ENCODE measurements around the gene OPALIN.
A peak's percentile ranks its signal among the peaks of the same experiment; 100 is the strongest.

OPALIN gene

GRCh38 chr10:96337106-96337505, 21.7 kb downstream of the OPALIN start:
- H3F3A ChIP-seq (ENCODE audit: insufficient read depth), result no peaks in the 10 kb centered on the region
- no peaks in the 10 kb centered on the region for H4K20me1 ChIP-seq (ENCODE audit: low read depth, low read length)
- no peak for TF ChIP-seq EZH2phosphoT487 (conservative IDR thresholded peaks at IDR 0.05; ENCODE audit: low read length)
- H2AFZ ChIP-seq (ENCODE audit: low read depth, low read length, severe bottlenecking), result no peak overlapping the region
- H3K9ac ChIP-seq (ENCODE audit: low read length), result no peak overlapping the region
- no peak overlapping the region for H3K4me2 ChIP-seq (ENCODE audit: low read depth, low read length, poor library complexity, severe bottlenecking)
- no peaks in the 10 kb centered on the region for H3K27me3 ChIP-seq (ENCODE audit: low read length)
- no peaks in the 10 kb centered on the region for H3K36me3 ChIP-seq (ENCODE audit: low read length)
- no peak overlapping the region for H3K4me3 ChIP-seq (ENCODE audit: insufficient read depth, low read length, poor library complexity, severe bottlenecking)
- no peaks in the 10 kb centered on the region for H3K9me3 ChIP-seq (ENCODE audit: insufficient read depth, low read length)
- H3K79me2 ChIP-seq (ENCODE audit: insufficient read depth, low read length), result no peaks in the 10 kb centered on the region
- H3K9me2 ChIP-seq (replicated peaks; ENCODE audit: insufficient read depth, low read length), result no peaks in the 10 kb centered on the region
- H3K27ac ChIP-seq (ENCODE audit: low read depth, low read length), result no peak overlapping the region

- H2AFZ ChIP-seq (ENCODE audit: low read depth, low read length, severe bottlenecking), result no peak overlapping the region
- H3K9me3 ChIP-seq (ENCODE audit: insufficient read depth, low read length), result no peaks in the 10 kb centered on the region
- TF ChIP-seq EZH2phosphoT487 (conservative IDR thresholded peaks at IDR 0.05; ENCODE audit: low read length), result no peak
- peak; percentile 54 for TF ChIP-seq CTCF (IDR thresholded peaks at IDR 0.05; ENCODE audit: insufficient read depth, low read length, poor library complexity, severe bottlenecking)
- H3K27me3 ChIP-seq (ENCODE audit: low read length), result no peaks in the 10 kb centered on the region
- no peaks in the 10 kb centered on the region for H3K36me3 ChIP-seq (ENCODE audit: low read length)
- no peak overlapping the region for H3K4me3 ChIP-seq (ENCODE audit: insufficient read depth, low read length, poor library complexity, severe bottlenecking)
- H3F3A ChIP-seq (ENCODE audit: insufficient read depth), result no peaks in the 10 kb centered on the region
- H4K20me1 ChIP-seq (ENCODE audit: low read depth, low read length), result no peaks in the 10 kb centered on the region
- H3K9me2 ChIP-seq (replicated peaks; ENCODE audit: insufficient read depth, low read length), result no peaks in the 10 kb centered on the region
- H3K79me2 ChIP-seq (ENCODE audit: insufficient read depth, low read length), result no peaks in the 10 kb centered on the region
- H3K27ac ChIP-seq (ENCODE audit: low read depth, low read length), result no peak overlapping the region
- H3K9ac ChIP-seq (ENCODE audit: low read length), result no peak overlapping the region
- no peak overlapping the region for H3K4me2 ChIP-seq (ENCODE audit: low read depth, low read length, poor library complexity, severe bottlenecking)
Observed at GRCh38 chr10:96334616-96335526, 23.9 kb downstream of the OPALIN start.

- Histone ChIP-seq H2AFZ (ENCODE audit: low read depth, low read length, severe bottlenecking) (no peak overlapping the region), H3K9ac (ENCODE audit: low read length) (no peak overlapping the region), H3K4me2 (ENCODE audit: low read depth, low read length, poor library complexity, severe bottlenecking) (no peak overlapping the region), H3K9me3 (ENCODE audit: insufficient read depth, low read length) (no peaks in the 10 kb centered on the region), H3K36me3 (ENCODE audit: low read length) (no peaks in the 10 kb centered on the region), H3K27ac (ENCODE audit: low read depth, low read length) (no peak overlapping the region), H3K79me2 (ENCODE audit: insufficient read depth, low read length) (no peaks in the 10 kb centered on the region), H3K9me2 (replicated peaks; ENCODE audit: insufficient read depth, low read length) (no peaks in the 10 kb centered on the region), H3K27me3 (ENCODE audit: low read length) (no peaks in the 10 kb centered on the region), H3K4me3 (ENCODE audit: insufficient read depth, low read length, poor library complexity, severe bottlenecking) (no peak overlapping the region), H3F3A (ENCODE audit: insufficient read depth) (no peaks in the 10 kb centered on the region), H4K20me1 (ENCODE audit: low read depth, low read length) (no peaks in the 10 kb centered on the region)
- TF ChIP-seq EZH2phosphoT487 (conservative IDR thresholded peaks at IDR 0.05; ENCODE audit: low read length) (no peak), CTCF (IDR thresholded peaks at IDR 0.05; ENCODE audit: insufficient read depth, low read length, poor library complexity, severe bottlenecking) (no peak)
Observed at GRCh38 chr10:96333101-96333500, 25.7 kb downstream of the OPALIN start.

- no peaks in the 10 kb centered on the region for H3K9me2 ChIP-seq (replicated peaks; ENCODE audit: insufficient read depth, low read length)
- H4K20me1 ChIP-seq (ENCODE audit: low read depth, low read length), result no peaks in the 10 kb centered on the region
- no peaks in the 10 kb centered on the region for H3K36me3 ChIP-seq (ENCODE audit: low read length)
Observed at GRCh38 chr10:96327462-96327861, 31.3 kb downstream of the OPALIN start.

More at GRCh38 chr10:96327462-96327861, 31.3 kb downstream of the OPALIN start:
- Histone ChIP-seq H3K79me2 (ENCODE audit: insufficient read depth, low read length) (no peaks in the 10 kb centered on the region), H2AFZ (ENCODE audit: low read depth, low read length, severe bottlenecking) (no peak overlapping the region), H3F3A (ENCODE audit: insufficient read depth) (no peaks in the 10 kb centered on the region), H3K27me3 (ENCODE audit: low read length) (no peaks in the 10 kb centered on the region), H3K4me3 (ENCODE audit: insufficient read depth, low read length, poor library complexity, severe bottlenecking) (no peak overlapping the region), H3K9ac (ENCODE audit: low read length) (no peak overlapping the region), H3K9me3 (ENCODE audit: insufficient read depth, low read length) (no peaks in the 10 kb centered on the region), H3K27ac (ENCODE audit: low read depth, low read length) (no peak overlapping the region), H3K4me2 (ENCODE audit: low read depth, low read length, poor library complexity, severe bottlenecking) (no peak overlapping the region)
- no peak for TF ChIP-seq CTCF (IDR thresholded peaks at IDR 0.05; ENCODE audit: insufficient read depth, low read length, poor library complexity, severe bottlenecking)
- TF ChIP-seq EZH2phosphoT487 (conservative IDR thresholded peaks at IDR 0.05; ENCODE audit: low read length), result no peak

Data from SU-DHL-6 (cell line).